Stimulated activated memory B cell treated with anti-CD40 and anti-IgM and Interleukin-4, amounts not matched to agents 10 μg/mL and 1 μg/mL and 100 μg/mL, for 72 hours (primary cell): ENCODE results near the gene PSMA5.
A peak's percentile ranks its signal among the peaks of the same experiment; 100 is the strongest.
"Not testable (repeated sequence)": the region's sequence is repeated elsewhere in the genome, so short reads cannot be mapped to it uniquely, and the experiment has no call there.

Source experiments
- ATAC-seq: fragments of 150-1000 bp; cut with Tn5 transposase; 2 replicates; pipeline ENCODE4 v1.10.0; 2021
- H3K27ac Mint-ChIP-seq: one replicate; pipeline ENCODE4 v1.8.0; 2022; ENCODE audit warnings: mild to moderate bottlenecking, mixed read lengths
- H3K27me3 Mint-ChIP-seq: one replicate; pipeline ENCODE4 v1.8.0; 2022; ENCODE audit warnings: mixed read lengths
- H3K36me3 Mint-ChIP-seq: one replicate; pipeline ENCODE4 v1.8.0; 2022; ENCODE audit warnings: mixed read lengths
- H3K4me1 Mint-ChIP-seq: one replicate; pipeline ENCODE4 v1.8.0; 2022; ENCODE audit warnings: mixed read lengths
- H3K4me3 Mint-ChIP-seq: one replicate; pipeline ENCODE4 v1.8.0; 2022; ENCODE audit warnings: mild to moderate bottlenecking, moderate library complexity, mixed read lengths
- H3K9me3 Mint-ChIP-seq: one replicate; pipeline ENCODE4 v1.8.0; 2022; ENCODE audit warnings: mixed read lengths

The PSMA5 gene

DNA sequence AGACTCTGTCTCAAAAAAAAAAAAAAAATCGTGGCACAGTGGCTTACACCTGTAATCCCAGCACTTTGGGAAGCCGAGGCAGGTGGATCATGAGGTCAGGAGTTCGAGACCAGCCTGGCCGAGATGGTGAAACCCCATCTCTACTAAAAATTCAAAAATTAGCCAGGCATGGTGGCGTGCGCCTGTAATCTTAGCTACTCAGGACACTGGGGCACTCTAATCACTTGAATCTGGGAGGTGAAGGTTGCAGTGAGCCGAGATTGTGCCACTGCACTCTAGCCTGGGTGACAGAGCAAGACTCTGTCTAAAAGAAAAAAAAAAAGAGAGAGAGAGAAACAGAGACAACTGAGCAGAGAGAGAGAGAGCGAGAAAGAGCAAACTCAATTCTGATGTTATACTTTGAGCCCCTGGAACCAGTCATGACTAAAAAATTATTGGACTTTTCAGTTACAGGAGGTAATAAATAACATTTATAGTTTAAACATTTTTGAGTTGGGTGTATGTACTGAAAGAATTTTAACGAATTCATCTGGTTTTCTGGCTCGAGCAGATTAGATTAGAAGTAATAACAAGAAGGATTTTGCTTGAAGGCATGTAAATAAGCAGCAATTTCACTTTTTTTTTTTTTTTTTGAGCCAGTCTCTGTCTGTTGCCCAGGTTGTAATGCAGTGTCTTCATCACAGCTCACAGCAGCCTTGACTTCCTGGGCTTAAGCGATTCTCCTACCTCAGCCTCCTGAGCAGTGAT, 19.9 kb upstream of the PSMA5 start:
- H3K27me3 Mint-ChIP-seq, result peaks cover 32% of the 10 kb centered on the region
- not testable (repeated sequence) for H3K27ac Mint-ChIP-seq, H3K4me1 Mint-ChIP-seq, ATAC-seq, H3K36me3 Mint-ChIP-seq, H3K9me3 Mint-ChIP-seq, H3K4me3 Mint-ChIP-seq

DNA sequence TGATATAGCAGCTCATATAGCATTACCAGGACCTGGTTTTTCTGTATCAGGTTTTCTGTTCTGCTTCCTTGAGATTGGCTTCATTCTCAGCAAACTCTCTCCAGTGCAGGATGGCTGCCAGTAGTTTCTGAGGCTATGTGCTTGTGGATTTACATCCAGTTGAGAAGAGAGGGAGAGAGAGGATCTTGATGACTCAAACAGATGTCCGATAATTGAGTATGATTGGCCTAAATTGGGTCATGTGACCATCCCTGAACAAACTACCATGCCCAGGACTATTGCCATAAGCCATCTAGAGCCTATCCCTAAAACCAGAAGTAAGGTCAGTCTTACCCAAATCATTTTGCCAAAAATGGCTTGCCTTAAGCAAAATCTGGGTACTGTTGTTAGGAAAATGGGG, 18.1 kb upstream of the PSMA5 start:
- H3K4me1 Mint-ChIP-seq, result no peaks in the 10 kb centered on the region
- no peaks in the 10 kb centered on the region for H3K9me3 Mint-ChIP-seq
- H3K27ac Mint-ChIP-seq, result no peak overlapping the region
- H3K4me3 Mint-ChIP-seq, result no peak overlapping the region
- no peak for ATAC-seq
- H3K36me3 Mint-ChIP-seq, result no peaks in the 10 kb centered on the region
- peaks cover 14% of the 10 kb centered on the region for H3K27me3 Mint-ChIP-seq

DNA sequence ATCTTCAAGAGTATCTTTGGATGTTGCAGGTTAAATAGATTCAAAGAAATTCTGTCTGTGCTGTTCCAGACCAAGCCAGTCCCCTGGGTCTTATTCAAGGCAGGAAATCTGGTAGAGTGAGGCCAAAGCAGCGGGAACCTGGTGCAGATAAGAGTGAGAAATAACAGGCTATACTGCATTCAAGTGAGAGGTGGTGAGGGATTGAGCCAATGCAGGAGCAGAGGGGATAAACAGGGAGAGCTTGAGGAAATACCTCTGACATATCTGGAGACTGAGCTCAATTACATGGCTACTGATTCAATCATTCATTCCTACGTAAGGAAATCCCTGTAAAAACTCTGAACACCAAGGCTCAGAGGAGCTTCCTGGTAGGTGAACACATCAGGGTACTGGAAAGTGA, 17.2 kb upstream of the PSMA5 start:
- Mint-ChIP-seq H3K27ac (no peak overlapping the region), H3K9me3 (no peaks in the 10 kb centered on the region), H3K4me3 (no peak overlapping the region), H3K4me1 (no peaks in the 10 kb centered on the region), H3K36me3 (no peaks in the 10 kb centered on the region), H3K27me3 (peaks cover 11% of the 10 kb centered on the region)
- ATAC-seq, result no peak

- H3K9me3 Mint-ChIP-seq, result no peaks in the 10 kb centered on the region
- H3K27ac Mint-ChIP-seq, result no peak overlapping the region
- no peaks in the 10 kb centered on the region for H3K27me3 Mint-ChIP-seq
- no peaks in the 10 kb centered on the region for H3K4me1 Mint-ChIP-seq
- ATAC-seq, result no peak
- H3K4me3 Mint-ChIP-seq, result no peak overlapping the region
- no peaks in the 10 kb centered on the region for H3K36me3 Mint-ChIP-seq
Measured at GRCh38 chr1:109441069-109441468, 14.8 kb upstream of the PSMA5 start.

GRCh38 chr1:109438798-109439297, 12.6 kb upstream of the PSMA5 start:
- Mint-ChIP-seq H3K4me3 (no peak overlapping the region), H3K9me3 (peaks cover 6% of the 10 kb centered on the region), H3K36me3 (peaks cover 7% of the 10 kb centered on the region), H3K27me3 (peaks cover 11% of the 10 kb centered on the region), H3K4me1 (no peaks in the 10 kb centered on the region), H3K27ac (no peak overlapping the region)
- ATAC-seq, result peak; percentile 81

DNA sequence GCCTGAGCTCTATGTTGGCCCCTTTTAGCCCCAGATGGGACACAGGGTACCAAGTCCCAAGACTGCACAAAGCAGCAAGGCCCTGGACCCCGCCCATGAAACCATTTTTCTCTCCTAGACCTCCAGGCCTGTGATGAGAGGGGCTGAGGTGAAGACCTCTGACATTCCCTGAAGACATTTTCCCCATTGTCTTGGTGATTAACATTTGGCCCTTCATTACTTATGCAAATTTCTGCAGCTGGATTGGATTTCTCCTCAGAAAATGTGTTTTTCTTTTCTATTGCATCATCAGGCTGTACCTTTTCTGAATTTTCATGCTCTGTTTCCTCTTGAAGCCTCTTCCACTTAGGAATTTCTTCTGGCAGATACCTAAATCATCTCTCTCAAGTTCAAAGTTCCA, 8.2 kb upstream of the PSMA5 start:
- no peak overlapping the region for H3K27ac Mint-ChIP-seq
- H3K36me3 Mint-ChIP-seq, result peaks cover 7% of the 10 kb centered on the region
- H3K9me3 Mint-ChIP-seq, result peaks cover 11% of the 10 kb centered on the region
- peaks cover 11% of the 10 kb centered on the region for H3K27me3 Mint-ChIP-seq
- no peaks in the 10 kb centered on the region for H3K4me1 Mint-ChIP-seq
- ATAC-seq, result no peak
- no peak overlapping the region for H3K4me3 Mint-ChIP-seq

GRCh38 chr1:109433322-109433721, 7.1 kb upstream of the PSMA5 start:
- peaks cover 7% of the 10 kb centered on the region for H3K36me3 Mint-ChIP-seq
- no peaks in the 10 kb centered on the region for H3K4me1 Mint-ChIP-seq
- no peak overlapping the region for H3K27ac Mint-ChIP-seq
- no peak for ATAC-seq
- H3K4me3 Mint-ChIP-seq, result no peak overlapping the region
- peaks cover 11% of the 10 kb centered on the region for H3K27me3 Mint-ChIP-seq
- peaks cover 11% of the 10 kb centered on the region for H3K9me3 Mint-ChIP-seq

DNA sequence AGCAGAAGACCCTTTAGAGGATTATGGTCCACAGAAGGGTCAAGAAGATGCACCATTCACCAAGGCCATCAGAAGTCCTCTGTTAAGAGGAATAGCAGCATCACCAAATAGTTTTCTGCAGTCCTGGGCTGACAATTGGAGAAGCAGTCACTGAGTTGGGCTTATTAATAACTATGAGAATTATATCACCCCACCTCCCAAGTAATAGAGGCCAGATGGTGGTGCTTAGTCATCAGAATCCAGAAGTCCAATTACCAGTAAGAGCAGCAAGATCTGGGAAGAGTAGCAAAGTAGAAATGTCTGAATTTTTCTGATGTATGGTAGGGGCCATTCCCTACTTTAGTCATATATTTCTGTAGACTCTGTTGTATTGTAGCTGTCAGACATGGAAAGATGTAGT, 6.1 kb upstream of the PSMA5 start:
- Mint-ChIP-seq H3K9me3 (peaks cover 11% of the 10 kb centered on the region), H3K27ac (no peak overlapping the region), H3K27me3 (peaks cover 11% of the 10 kb centered on the region), H3K4me1 (peaks cover 3% of the 10 kb centered on the region), H3K36me3 (peaks cover 7% of the 10 kb centered on the region), H3K4me3 (no peak overlapping the region)
- no peak for ATAC-seq

DNA sequence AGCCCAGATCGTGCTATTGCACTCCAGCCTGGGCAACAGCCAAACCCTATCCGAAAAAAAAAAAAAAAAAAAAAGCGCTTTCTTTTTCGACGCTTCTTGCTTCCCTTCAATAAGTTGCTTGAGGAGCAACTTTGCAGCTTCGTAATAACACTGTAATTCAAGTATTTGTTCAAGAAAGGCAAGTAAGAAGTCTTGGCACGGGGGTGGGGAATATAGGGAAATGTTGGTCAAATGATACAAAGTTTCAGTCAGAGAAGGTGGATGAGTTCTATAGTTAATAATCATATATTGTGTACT, 871 bp upstream of the PSMA5 start:
- Mint-ChIP-seq H3K27me3 (no peaks in the 10 kb centered on the region), H3K4me1 (peaks cover 34% of the 10 kb centered on the region), H3K9me3 (no peaks in the 10 kb centered on the region), H3K36me3 (peaks cover 11% of the 10 kb centered on the region), H3K27ac (peak overlapping the region; percentile 91), H3K4me3 (peak overlapping the region; percentile 89)
- no peak for ATAC-seq

- no peaks in the 10 kb centered on the region for H3K9me3 Mint-ChIP-seq
- peaks cover 34% of the 10 kb centered on the region for H3K4me1 Mint-ChIP-seq
- peak overlapping the region; percentile 89 for H3K4me3 Mint-ChIP-seq
- peak overlapping the region; percentile 91 for H3K27ac Mint-ChIP-seq
- H3K36me3 Mint-ChIP-seq, result peaks cover 15% of the 10 kb centered on the region
- peak; percentile 66 for ATAC-seq
- H3K27me3 Mint-ChIP-seq, result no peaks in the 10 kb centered on the region
Measured at GRCh38 chr1:109425391-109426280, 612 bp downstream of the PSMA5 start.

DNA sequence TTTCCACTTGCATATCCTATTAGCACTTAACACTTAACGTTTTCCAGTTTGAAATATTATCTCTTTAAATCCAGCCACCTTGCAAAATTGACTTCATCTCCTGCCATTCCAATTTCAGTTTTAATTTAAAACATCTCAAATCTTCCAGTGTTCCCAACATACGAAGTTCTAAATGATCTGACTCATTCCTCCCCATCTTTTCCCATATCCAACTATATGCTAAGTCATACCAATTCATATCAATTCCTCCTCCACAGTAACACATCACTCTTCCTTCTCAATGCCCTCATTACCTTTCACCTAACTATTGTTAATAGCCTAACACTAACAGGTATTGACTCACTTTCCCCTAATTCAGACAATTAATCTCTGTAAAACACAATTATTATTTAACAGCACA, 2.8 kb downstream of the PSMA5 start:
- Mint-ChIP-seq H3K9me3 (no peaks in the 10 kb centered on the region), H3K27ac (peak overlapping the region; percentile 91), H3K4me1 (peaks cover 34% of the 10 kb centered on the region), H3K36me3 (peaks cover 15% of the 10 kb centered on the region), H3K4me3 (peak overlapping the region; percentile 0), H3K27me3 (no peaks in the 10 kb centered on the region)
- ATAC-seq, result no peak

DNA sequence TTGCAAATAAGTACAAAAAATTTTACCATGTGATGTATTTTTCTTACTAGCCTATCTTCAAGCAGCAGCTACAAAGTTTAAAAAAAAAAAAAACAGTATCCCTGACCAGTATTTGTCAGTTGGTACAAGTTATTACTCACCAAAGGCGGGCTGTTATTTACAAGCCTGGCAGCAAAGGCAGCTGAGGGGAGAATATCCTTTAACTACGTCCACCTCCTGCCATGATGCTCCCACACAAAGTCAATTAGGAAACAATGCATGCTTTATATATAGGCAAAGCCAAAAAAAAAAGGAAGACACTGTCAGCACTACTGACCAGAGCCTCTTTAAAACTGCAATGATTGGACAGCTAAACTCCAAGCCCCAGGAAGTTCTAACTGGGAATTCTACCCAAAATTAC, 13.7 kb downstream of the PSMA5 start:
- no peak overlapping the region for H3K27ac Mint-ChIP-seq
- H3K9me3 Mint-ChIP-seq, result no peaks in the 10 kb centered on the region
- no peak for ATAC-seq
- peaks cover 24% of the 10 kb centered on the region for H3K4me1 Mint-ChIP-seq
- no peak overlapping the region for H3K4me3 Mint-ChIP-seq
- H3K36me3 Mint-ChIP-seq, result peaks cover 86% of the 10 kb centered on the region
- H3K27me3 Mint-ChIP-seq, result no peaks in the 10 kb centered on the region

- Mint-ChIP-seq H3K9me3 (no peaks in the 10 kb centered on the region), H3K36me3 (peaks cover 43% of the 10 kb centered on the region), H3K4me1 (peaks cover 15% of the 10 kb centered on the region), H3K27me3 (no peaks in the 10 kb centered on the region), H3K27ac (peak overlapping the region; percentile 44), H3K4me3 (no peak overlapping the region)
- no peak for ATAC-seq
Measured at GRCh38 chr1:109404838-109405237, 21.4 kb downstream of the PSMA5 start.

GRCh38 chr1:109402025-109402424, 24.2 kb downstream of the PSMA5 start:
- Mint-ChIP-seq H3K9me3 (no peaks in the 10 kb centered on the region), H3K27ac (no peak overlapping the region), H3K36me3 (peaks cover 24% of the 10 kb centered on the region), H3K27me3 (peaks cover 16% of the 10 kb centered on the region), H3K4me3 (no peak overlapping the region), H3K4me1 (peaks cover 26% of the 10 kb centered on the region)
- ATAC-seq, result no peak

- no peak overlapping the region for H3K27ac Mint-ChIP-seq
- H3K36me3 Mint-ChIP-seq, result peaks cover 8% of the 10 kb centered on the region
- H3K9me3 Mint-ChIP-seq, result no peaks in the 10 kb centered on the region
- H3K27me3 Mint-ChIP-seq, result peaks cover 34% of the 10 kb centered on the region
- ATAC-seq, result no peak
- H3K4me1 Mint-ChIP-seq, result peaks cover 36% of the 10 kb centered on the region
- H3K4me3 Mint-ChIP-seq, result no peak overlapping the region
Measured at GRCh38 chr1:109400035-109400655, 26.1 kb downstream of the PSMA5 start.
